Measurements from ENCODE around the gene STPG4. TPM values are rescaled to one million over a fixed set of nuclear protein-coding genes. Genes with fewer than 3 reads are reported as not detected.
A peak's percentile ranks its signal among the peaks of the same experiment; 100 is the strongest.
"Not testable (repeated sequence)": the region's sequence is repeated elsewhere in the genome, so short reads cannot be mapped to it uniquely, and the experiment has no call there.

STPG4 gene
- total RNA-seq, 4 donors from 2014 or later: not detected

DNA sequence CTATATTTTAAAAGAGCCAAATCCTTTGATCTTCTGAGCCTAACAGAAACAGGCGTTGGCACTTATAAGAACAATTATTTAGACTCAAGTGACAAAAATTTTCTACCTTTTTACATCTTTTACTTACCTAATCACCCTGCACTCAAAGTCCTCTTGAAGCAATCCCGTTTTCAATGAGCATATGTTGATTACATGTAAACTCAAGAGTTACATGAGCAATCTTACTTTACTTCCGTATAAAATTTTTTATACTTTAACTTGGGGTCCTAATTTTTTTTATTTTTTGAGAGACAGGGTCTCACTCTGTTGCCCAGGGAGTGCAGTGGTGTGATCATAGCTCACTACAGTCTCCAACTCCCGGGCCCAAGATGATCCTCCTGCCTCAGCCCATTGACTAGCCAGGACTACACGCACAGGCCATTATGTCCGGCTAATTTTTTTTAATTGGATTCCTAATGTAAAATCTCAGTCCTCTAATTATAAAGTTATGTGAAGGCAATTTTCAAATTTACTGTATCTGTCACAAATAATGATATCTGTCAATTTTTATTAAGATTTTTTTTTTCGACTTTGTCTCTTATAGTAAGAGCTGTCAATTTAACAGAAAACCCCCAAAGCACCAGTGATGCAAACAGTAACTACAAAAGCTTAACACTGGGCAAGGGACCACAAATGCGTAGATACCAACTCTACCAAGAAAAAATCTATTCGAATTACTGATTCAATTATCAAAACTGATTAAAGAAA is 19.1 kb upstream of the STPG4 start:
- Histone ChIP-seq H3K9me3 (no peaks in the 10 kb centered on the region), H3K4me3 (peak overlapping the region; percentile 70 to 98 (median 88)), H3K36me3 (peaks cover 0 to 15% (median 0%) of the 10 kb centered on the region in 3 donors), H3K4me1 (peaks cover 19 to 63% (median 45%) of the 10 kb centered on the region in 3 donors), H3K27ac (peak overlapping the region; percentile 42 to 100 (median 98)), H3K27me3 (no peaks in the 10 kb centered on the region)
- no peak for TF ChIP-seq POLR2A (IDR thresholded peaks at IDR 0.05)
- TF ChIP-seq, protein P1, sequence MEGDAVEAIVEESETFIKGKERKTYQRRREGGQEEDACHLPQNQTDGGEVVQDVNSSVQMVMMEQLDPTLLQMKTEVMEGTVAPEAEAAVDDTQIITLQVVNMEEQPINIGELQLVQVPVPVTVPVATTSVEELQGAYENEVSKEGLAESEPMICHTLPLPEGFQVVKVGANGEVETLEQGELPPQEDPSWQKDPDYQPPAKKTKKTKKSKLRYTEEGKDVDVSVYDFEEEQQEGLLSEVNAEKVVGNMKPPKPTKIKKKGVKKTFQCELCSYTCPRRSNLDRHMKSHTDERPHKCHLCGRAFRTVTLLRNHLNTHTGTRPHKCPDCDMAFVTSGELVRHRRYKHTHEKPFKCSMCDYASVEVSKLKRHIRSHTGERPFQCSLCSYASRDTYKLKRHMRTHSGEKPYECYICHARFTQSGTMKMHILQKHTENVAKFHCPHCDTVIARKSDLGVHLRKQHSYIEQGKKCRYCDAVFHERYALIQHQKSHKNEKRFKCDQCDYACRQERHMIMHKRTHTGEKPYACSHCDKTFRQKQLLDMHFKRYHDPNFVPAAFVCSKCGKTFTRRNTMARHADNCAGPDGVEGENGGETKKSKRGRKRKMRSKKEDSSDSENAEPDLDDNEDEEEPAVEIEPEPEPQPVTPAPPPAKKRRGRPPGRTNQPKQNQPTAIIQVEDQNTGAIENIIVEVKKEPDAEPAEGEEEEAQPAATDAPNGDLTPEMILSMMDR (IDR thresholded peaks at IDR 0.05): no peak
- intact Hi-C loops (cut with DNase I): no loop called here
- no peak for DNase-seq
- 10 to 19% methylated on average over 9 of the region's 9 CpGs for WGBS, 2 donors

DNA sequence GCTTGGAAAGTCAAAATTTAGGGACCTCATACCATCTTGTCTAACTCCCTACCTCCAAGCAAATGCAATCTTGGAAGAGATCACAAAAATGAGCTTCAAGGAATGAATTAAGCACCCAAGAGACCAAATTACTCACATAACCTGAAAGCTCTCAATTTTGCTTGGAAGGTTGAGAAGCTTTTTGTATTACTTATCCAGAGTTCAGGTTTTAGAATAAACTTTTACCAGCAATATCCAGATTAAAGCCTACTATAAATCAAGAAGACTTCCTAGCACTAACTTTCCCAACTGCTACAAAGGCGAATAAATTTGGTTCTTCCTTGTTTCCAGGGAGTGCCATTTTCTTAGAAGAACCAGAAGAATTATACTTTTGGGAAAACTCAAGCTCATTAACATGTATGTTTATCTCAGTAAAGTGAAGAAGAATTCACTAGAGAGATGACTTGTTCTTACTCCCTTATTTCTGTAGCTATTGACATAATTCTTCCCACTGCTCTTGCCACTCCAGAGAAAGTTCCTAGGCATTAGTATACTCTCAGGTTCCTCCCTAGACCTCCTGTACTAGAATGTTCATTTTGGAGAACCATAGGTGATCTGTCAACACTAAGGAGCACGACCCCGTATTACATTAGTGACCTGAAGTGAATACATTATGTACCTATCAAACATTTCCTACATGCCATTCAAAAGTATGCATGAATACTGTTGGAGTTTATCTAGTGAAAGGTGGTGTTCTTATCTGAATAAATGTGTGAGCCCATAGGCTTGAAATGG is 18.0 kb upstream of the STPG4 start:
- Histone ChIP-seq H3K4me3 (peak overlapping the region in 3 of 4 donors; percentile 80 to 98 (median 96)), H3K36me3 (peaks cover 0 to 26% (median 4%) of the 10 kb centered on the region in 3 donors), H3K9me3 (no peaks in the 10 kb centered on the region), H3K4me1 (peaks cover 19 to 73% (median 48%) of the 10 kb centered on the region in 3 donors), H3K27ac (peak overlapping the region; percentile 42 to 100 (median 98)), H3K27me3 (no peaks in the 10 kb centered on the region)
- no peak for TF ChIP-seq POLR2A (IDR thresholded peaks at IDR 0.05)
- TF ChIP-seq, protein P1 (IDR thresholded peaks at IDR 0.05): no peak
- intact Hi-C loops (cut with DNase I): no loop called here
- no peak for DNase-seq
- 37 to 50% methylated on average over 3 of the region's 3 CpGs for WGBS, 2 donors

DNA sequence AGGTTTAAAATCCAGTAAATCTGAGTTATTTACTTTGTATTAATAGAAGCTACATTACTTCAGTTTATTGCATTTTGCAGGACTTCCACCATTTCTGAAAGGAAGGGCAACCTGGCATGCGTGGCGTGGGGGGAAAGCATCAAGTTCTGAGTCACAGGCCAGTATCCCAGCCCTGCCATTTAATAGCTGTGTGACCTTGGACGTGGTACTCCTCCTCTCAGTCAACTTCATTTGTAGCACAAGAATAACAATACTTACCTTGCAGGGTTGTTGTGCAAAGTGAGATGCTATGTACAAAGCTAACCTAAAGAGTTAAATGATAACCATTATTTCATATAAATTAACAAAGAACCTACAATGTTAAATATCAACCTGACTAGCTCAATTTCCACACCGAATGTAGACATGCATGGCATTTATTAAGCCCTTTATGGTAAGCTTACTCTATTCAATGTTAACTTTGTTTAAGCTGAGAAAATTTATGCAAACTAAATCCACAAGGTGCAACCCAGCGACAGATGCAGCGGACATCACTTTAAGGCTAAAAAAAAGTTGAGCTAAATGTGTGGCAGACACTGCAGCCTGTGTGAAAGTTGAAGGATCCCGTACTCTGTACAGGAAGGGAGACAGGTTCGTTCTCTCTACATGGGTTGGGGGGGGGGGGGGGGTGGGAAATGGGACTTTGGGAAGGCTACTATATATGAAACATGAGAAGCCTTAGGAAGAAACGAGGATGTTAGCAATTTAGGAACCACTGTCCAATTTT is 17.2 kb upstream of the STPG4 start:
- no peaks in the 10 kb centered on the region for H3K9me3 ChIP-seq
- H3K36me3 ChIP-seq: peaks cover 0 to 30% (median 4%) of the 10 kb centered on the region in 3 donors
- no peak for TF ChIP-seq POLR2A (IDR thresholded peaks at IDR 0.05)
- TF ChIP-seq, protein P1 (IDR thresholded peaks at IDR 0.05): no peak
- H3K27ac ChIP-seq: peak overlapping the region in 3 of 4 donors; percentile 10 to 100 (median 99)
- peak overlapping the region in 3 of 4 donors; percentile 9 to 80 (median 11) for H3K4me3 ChIP-seq
- no peak for DNase-seq
- no peaks in the 10 kb centered on the region for H3K27me3 ChIP-seq
- intact Hi-C loops (cut with DNase I): no loop called here
- 34 to 43% methylated on average over 8 to 9 of the region's 9 CpGs for WGBS, 2 donors
- H3K4me1 ChIP-seq: peaks cover 17 to 75% (median 50%) of the 10 kb centered on the region in 3 donors

DNA sequence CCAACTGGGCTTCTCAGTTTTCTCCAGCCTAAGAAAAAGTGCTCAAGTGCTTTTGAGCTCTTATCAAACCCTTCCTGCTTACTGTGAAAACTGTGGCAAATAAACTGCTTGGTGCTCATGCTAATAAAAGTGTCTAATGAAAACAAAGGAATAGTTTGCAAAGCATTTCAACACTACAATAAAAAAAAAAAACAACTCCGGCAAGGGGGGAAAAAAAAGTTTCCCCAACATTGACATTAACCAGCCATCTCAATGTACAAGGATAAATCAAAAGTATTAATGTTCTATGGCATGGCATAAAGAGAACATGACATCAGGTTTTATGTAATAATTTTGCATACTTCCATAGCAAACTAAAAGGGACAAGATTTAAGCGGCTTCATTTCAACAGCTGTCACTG is 14.7 kb upstream of the STPG4 start:
- H3K4me3 ChIP-seq: no peak overlapping the region
- peak overlapping the region in 2 of 4 donors; percentile 43 to 48 for H3K27ac ChIP-seq
- H3K4me1 ChIP-seq: peaks cover 14 to 82% (median 46%) of the 10 kb centered on the region in 3 donors
- 69 to 76% methylated on average over 2 of the region's 2 CpGs for WGBS, 2 donors
- intact Hi-C loops (cut with DNase I): no loop called here
- DNase-seq: no peak
- no peaks in the 10 kb centered on the region for H3K9me3 ChIP-seq
- no peaks in the 10 kb centered on the region for H3K27me3 ChIP-seq
- peaks cover 0 to 41% (median 4%) of the 10 kb centered on the region in 3 donors for H3K36me3 ChIP-seq
- TF ChIP-seq POLR2A (IDR thresholded peaks at IDR 0.05): no peak
- TF ChIP-seq, protein P1 (IDR thresholded peaks at IDR 0.05): no peak

DNA sequence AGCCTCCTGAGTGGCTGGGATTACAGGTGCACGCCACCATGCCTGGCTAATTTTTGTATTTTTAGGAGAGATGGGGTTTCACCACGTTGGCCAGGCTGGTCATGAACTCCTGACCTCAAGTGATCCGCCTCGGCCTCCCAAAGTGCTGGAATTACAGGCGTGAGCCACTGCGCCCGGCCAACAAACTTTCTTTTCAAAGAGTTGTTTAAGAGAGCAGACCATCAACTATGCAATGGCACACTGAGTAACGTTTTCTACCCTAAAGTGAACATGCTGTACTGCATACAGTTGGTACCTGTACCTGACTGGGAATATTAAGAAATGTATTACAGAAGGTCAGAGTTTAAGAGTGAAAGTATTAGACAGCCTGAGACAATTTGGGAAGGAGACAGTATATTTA is 13.8 kb upstream of the STPG4 start:
- H3K9me3 ChIP-seq; H3K27me3 ChIP-seq; H3K4me3 ChIP-seq; DNase-seq; intact Hi-C loops (cut with DNase I): not testable (repeated sequence)
- H3K4me1 ChIP-seq: peaks cover 14 to 73% (median 40%) of the 10 kb centered on the region in 3 donors
- WGBS, 2 donors: 67 to 81% methylated on average over 6 to 8 of the region's 8 CpGs
- peaks cover 0 to 47% (median 4%) of the 10 kb centered on the region in 3 donors for H3K36me3 ChIP-seq
- H3K27ac ChIP-seq: peak overlapping the region in 3 of 4 donors; percentile 17 to 48 (median 43)
